HL-60 (cell line): ENCODE data around the gene NUAK2.

Experiments used
- DNase-seq, 2 experiments: peaks; one replicate each; pipeline ENCODE4 v3.0.0-alpha.2; 2010 to 2020; ENCODE audit warnings: low read depth in 1 of 2, low spot score in 1 of 2
- H3K27ac ChIP-seq: fragments of 250-450 bp; sonication (Bioruptor Pico); replicated peaks from 2 replicates; pipeline ENCODE4 v1.5.1; 2020; ENCODE audit warnings: mild to moderate bottlenecking, moderate library complexity
- H3K27me3 ChIP-seq: fragments of 250-450 bp; sonication (Bioruptor Pico); 2 replicates; pipeline ENCODE4 v1.5.1; 2021; ENCODE audit warnings: mild to moderate bottlenecking, moderate library complexity; ENCODE audit not compliant: insufficient read depth, poor library complexity, severe bottlenecking
- H3K4me3 ChIP-seq: replicated peaks from 2 replicates; pipeline ENCODE4 v1.5.1; 2011; ENCODE audit warnings: mild to moderate bottlenecking, control low read depth, low read length; ENCODE audit not compliant: insufficient read depth
- CTCF ChIP-seq: IDR thresholded peaks from one replicate; pipeline ENCODE4 v1.5.1; 2011; ENCODE audit warnings: low read length, control low read depth, inconsistent platforms; ENCODE audit not compliant: insufficient read depth
- GABPA ChIP-seq: IDR thresholded peaks from 2 replicates; pipeline ENCODE4 v1.6.1; 2012; ENCODE audit warnings: low read depth
- POLR2AphosphoS5 ChIP-seq: IDR thresholded peaks from 2 replicates; pipeline ENCODE4 v1.6.1; 2012; ENCODE audit warnings: low read depth
- REST ChIP-seq: IDR thresholded peaks from 2 replicates; pipeline ENCODE4 v1.6.1; 2012; ENCODE audit warnings: low read depth; ENCODE audit not compliant: insufficient replicate concordance
- SPI1 ChIP-seq: IDR thresholded peaks from 2 replicates; pipeline ENCODE4 v1.6.1; 2012; ENCODE audit warnings: low read depth, mild to moderate bottlenecking, borderline replicate concordance

The NUAK2 gene

DNA sequence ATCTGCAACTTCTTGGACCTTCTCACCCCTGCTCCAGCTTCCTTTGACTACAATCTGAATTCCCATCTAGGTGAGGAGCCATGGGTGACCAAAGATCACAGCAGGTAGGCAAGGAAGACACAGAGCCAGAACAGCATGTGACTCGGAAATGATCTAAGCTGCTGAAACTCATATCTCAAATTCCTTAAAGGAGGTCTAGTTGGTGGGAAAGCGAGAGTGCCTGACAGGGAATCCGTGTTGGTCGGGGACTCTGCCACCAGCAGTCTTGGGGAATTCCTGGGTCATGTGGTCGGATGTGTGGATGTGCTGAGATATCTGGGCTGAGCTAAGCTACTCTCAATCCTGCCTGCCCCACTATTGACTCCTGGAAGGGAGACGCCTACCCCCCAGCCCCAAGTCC lies 3.2 kb upstream of the NUAK2 start:
- no peak overlapping the region for H3K27ac ChIP-seq
- peaks cover 21% of the 10 kb centered on the region for H3K27me3 ChIP-seq
- no peak overlapping the region for H3K4me3 ChIP-seq
- no peak for TF ChIP-seq POLR2AphosphoS5
- no peak for TF ChIP-seq CTCF
- no peak for TF ChIP-seq REST
- no peak for TF ChIP-seq GABPA
- no peak for TF ChIP-seq SPI1
- DNase-seq = no peak

DNA sequence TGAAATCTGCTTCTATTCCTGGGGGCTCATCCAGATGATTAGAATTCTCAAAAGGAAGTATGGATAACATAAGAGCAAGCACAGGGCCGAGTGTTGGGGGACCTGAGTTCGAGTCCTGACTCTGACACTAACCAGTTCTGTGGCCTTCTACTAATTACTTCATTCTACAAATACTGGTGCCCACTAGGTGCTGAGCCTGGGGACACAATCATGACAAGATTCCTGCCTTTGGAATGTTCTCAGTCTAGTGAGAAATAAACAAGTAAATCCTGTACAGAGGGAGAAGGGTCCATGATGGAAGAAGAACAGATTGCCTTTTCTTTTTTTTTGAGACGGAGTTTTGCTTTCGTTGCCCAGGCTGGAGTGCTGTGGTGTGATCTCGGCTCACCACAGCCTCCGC lies 2.2 kb upstream of the NUAK2 start:
- no peak for DNase-seq
- Histone ChIP-seq H3K27ac (no peak overlapping the region), H3K4me3 (no peak overlapping the region), H3K27me3 (peaks cover 21% of the 10 kb centered on the region)
- TF ChIP-seq CTCF = no peak
- no peak for TF ChIP-seq SPI1
- TF ChIP-seq REST = no peak
- TF ChIP-seq POLR2AphosphoS5 = no peak
- no peak for TF ChIP-seq GABPA

DNA sequence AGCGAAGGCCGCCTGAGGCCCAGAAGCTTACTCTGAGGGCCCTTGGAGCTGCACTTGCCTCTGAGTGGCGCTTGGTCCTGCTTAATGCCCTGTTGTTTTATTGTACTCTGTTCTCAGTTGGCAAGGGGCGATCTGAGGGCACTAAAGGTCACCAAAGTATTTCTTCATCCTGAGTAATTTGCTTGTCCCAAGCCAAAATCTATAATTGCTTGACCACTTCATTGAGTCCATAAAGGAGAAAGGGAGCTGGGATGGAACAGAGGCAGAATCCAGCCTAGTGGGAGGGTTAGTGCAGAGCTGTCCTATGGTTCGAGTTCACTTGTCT lies 376 bp upstream of the NUAK2 start:
- no peak overlapping the region for H3K27ac ChIP-seq
- TF ChIP-seq POLR2AphosphoS5 (no peak), CTCF (no peak), SPI1 (no peak), REST (no peak), GABPA (no peak)
- H3K4me3 ChIP-seq = no peak overlapping the region

More for the DNA sequence above, 376 bp upstream of the NUAK2 start:
- DNase-seq = no peak
- H3K27me3 ChIP-seq = peaks cover 21% of the 10 kb centered on the region
